ENCODE results near the gene RHBDF2. TPM values are rescaled to one million over a fixed set of nuclear protein-coding genes. Genes with fewer than 3 reads are reported as not detected.

The RHBDF2 gene
- total and polyA plus RNA-seq, 2 donors (not counting 3 experiments of a cell fraction or from before 2014, with no cell fraction given) = 25.5 to 38.5 TPM

GRCh38 chr17:76531486-76532038 is 30.3 kb upstream of the RHBDF2 start:
- no peaks in the 10 kb centered on the region for H3K36me3 ChIP-seq (ENCODE audit: control insufficient read depth in 2 of 2, extremely low read depth in 1 of 2, insufficient read depth in 2 of 2, low read length in 2 of 2)
- no TSS peak for BruUV-seq (replicated peaks)
- DNase-seq (ENCODE audit: low read depth, low spot score) (no peak), FAIRE-seq (no peak)
- no peak overlapping the region for H3K9ac ChIP-seq (replicated peaks; ENCODE audit: extremely low read depth, insufficient read depth, low read length)
- peaks cover 23% of the 10 kb centered on the region for H3K4me1 ChIP-seq (ENCODE audit: control insufficient read depth, extremely low read depth, insufficient read depth, low read length)
- CTCF ChIA-PET = interaction anchor here (0.6 kb wide), 1 partner anchor 66 kb away, joined by 3 read pairs; no protein-coding TSS in a partner anchor
- peaks cover 0 to 3% of the 10 kb centered on the region in 2 experiments for H3K27me3 ChIP-seq (ENCODE audit: control insufficient read depth in 2 of 2, insufficient read depth in 2 of 2, low read length in 2 of 2)
- TF ChIP-seq FOS (IDR thresholded peaks at IDR 0.05; ENCODE audit: borderline replicate concordance, insufficient read depth, low read length) = no peak
- no peak for TF ChIP-seq MYC (IDR thresholded peaks at IDR 0.05; ENCODE audit: low read depth, low read length)
- no peak for TF ChIP-seq POLR2A (IDR thresholded peaks at IDR 0.05; ENCODE audit: low read depth, low read length)
- no peak for TF ChIP-seq GATA2 (IDR thresholded peaks at IDR 0.05; ENCODE audit: insufficient read depth, insufficient read length, low read depth, low read length)
- no peak for TF ChIP-seq JUN (IDR thresholded peaks at IDR 0.05; ENCODE audit: borderline replicate concordance, insufficient read depth, insufficient read length, low read depth)
- no peak for TF ChIP-seq MAX (IDR thresholded peaks at IDR 0.05; ENCODE audit: insufficient read depth, insufficient read length)
- no peak for TF ChIP-seq EZH2 (IDR thresholded peaks at IDR 0.05; ENCODE audit: borderline replicate concordance, low read depth, low read length, severe bottlenecking)
- no peak for TF ChIP-seq CTCF (IDR thresholded peaks at IDR 0.05; ENCODE audit: extremely low read depth in 1 of 2, insufficient read depth in 1 of 2, low read depth in 1 of 2, low read length in 2 of 2)
- TF ChIP-seq POLR2AphosphoS5 (IDR thresholded peaks at IDR 0.05; ENCODE audit: insufficient read depth, low read depth, low read length) = no peak
- H4K20me1 ChIP-seq (replicated peaks; ENCODE audit: control insufficient read depth, extremely low read depth, insufficient read depth, low read length) = no peaks in the 10 kb centered on the region
- no peak overlapping the region for H2AFZ ChIP-seq (ENCODE audit: low read depth, low read length)
- no peak overlapping the region for H3K27ac ChIP-seq (ENCODE audit: insufficient read depth, low read depth, low read length)
- no peaks in the 10 kb centered on the region for H3K79me2 ChIP-seq (ENCODE audit: control insufficient read depth, insufficient read depth, low read length)
- H3K4me2 ChIP-seq (ENCODE audit: insufficient read depth, low read length) = no peak overlapping the region
- intact Hi-C loops (cut with micrococcal nuclease) (no loop called here), dilution Hi-C loops (cut with MboI; ENCODE audit: extremely low pct_ligation_motif_present, low sequenced_read_pairs) (no loop called here)
- no peak overlapping the region for H3K4me3 ChIP-seq (replicated peaks in 1 of 3; ENCODE audit: insufficient read depth in 1 of 3, low read depth in 1 of 3, low read length in 3 of 3)
- no peaks in the 10 kb centered on the region for H3K9me3 ChIP-seq (replicated peaks; ENCODE audit: control insufficient read depth, insufficient read depth, low read length)
- H3K9me1 ChIP-seq (replicated peaks; ENCODE audit: control insufficient read depth, extremely low read depth, insufficient read depth, low read length) = no peaks in the 10 kb centered on the region
- POLR2A ChIA-PET = no interaction called here
